Nephron (organoid): Measurements from ENCODE around the gene ST3GAL2.

Source experiments
- H3K27ac Mint-ChIP-seq, 3 experiments: 2 replicates each; pipeline ENCODE4 v1.8.0; 2020; ENCODE audit warnings: mixed read lengths in 3 of 3, mild to moderate bottlenecking in 2 of 3, moderate library complexity in 1 of 3
- H3K27me3 Mint-ChIP-seq: 2 replicates; pipeline ENCODE4 v1.8.0; 2021; ENCODE audit warnings: low read depth, mild to moderate bottlenecking, moderate library complexity, mixed read lengths
- H3K36me3 Mint-ChIP-seq: 2 replicates; pipeline ENCODE4 v1.8.0; 2020; ENCODE audit warnings: low read depth, mixed read lengths
- H3K4me1 Mint-ChIP-seq: 2 replicates; pipeline ENCODE4 v1.8.0; 2020; ENCODE audit warnings: mixed read lengths
- H3K4me3 Mint-ChIP-seq, 3 experiments: 2 replicates each; pipeline ENCODE4 v1.8.0; 2020; ENCODE audit warnings: mild to moderate bottlenecking in 3 of 3, mixed read lengths in 3 of 3, moderate library complexity in 2 of 3
- H3K9me3 Mint-ChIP-seq: 2 replicates; pipeline ENCODE4 v1.8.0; 2020; ENCODE audit warnings: mixed read lengths
- TF ChIP-seq, protein P1 (sequence below), 3 experiments: fragments of 200-600 bp; sonication (generic); IDR thresholded peaks; one replicate each; pipeline ENCODE4 v1.5.0; 2021; ENCODE audit warnings: antibody characterized with exemption in 3 of 3; ENCODE audit not compliant: unreplicated experiment in 3 of 3

Gene ST3GAL2

GRCh38 chr16:70480127-70481105 lies 41.5 kb upstream of the ST3GAL2 start:
- peaks cover 13% of the 10 kb centered on the region for H3K36me3 Mint-ChIP-seq
- no peak overlapping the region for H3K4me3 Mint-ChIP-seq
- TF ChIP-seq, protein P1, sequence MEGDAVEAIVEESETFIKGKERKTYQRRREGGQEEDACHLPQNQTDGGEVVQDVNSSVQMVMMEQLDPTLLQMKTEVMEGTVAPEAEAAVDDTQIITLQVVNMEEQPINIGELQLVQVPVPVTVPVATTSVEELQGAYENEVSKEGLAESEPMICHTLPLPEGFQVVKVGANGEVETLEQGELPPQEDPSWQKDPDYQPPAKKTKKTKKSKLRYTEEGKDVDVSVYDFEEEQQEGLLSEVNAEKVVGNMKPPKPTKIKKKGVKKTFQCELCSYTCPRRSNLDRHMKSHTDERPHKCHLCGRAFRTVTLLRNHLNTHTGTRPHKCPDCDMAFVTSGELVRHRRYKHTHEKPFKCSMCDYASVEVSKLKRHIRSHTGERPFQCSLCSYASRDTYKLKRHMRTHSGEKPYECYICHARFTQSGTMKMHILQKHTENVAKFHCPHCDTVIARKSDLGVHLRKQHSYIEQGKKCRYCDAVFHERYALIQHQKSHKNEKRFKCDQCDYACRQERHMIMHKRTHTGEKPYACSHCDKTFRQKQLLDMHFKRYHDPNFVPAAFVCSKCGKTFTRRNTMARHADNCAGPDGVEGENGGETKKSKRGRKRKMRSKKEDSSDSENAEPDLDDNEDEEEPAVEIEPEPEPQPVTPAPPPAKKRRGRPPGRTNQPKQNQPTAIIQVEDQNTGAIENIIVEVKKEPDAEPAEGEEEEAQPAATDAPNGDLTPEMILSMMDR (IDR thresholded peaks at IDR 0.05; ENCODE audit: unreplicated experiment in 3 of 3): no peak
- H3K4me1 Mint-ChIP-seq: no peaks in the 10 kb centered on the region
- no peak overlapping the region for H3K27ac Mint-ChIP-seq
- H3K27me3 Mint-ChIP-seq: no peaks in the 10 kb centered on the region
- H3K9me3 Mint-ChIP-seq: no peaks in the 10 kb centered on the region

GRCh38 chr16:70478912-70479341 lies 40.0 kb upstream of the ST3GAL2 start:
- no peak overlapping the region for H3K4me3 Mint-ChIP-seq
- no peak overlapping the region for H3K27ac Mint-ChIP-seq
- H3K27me3 Mint-ChIP-seq: no peaks in the 10 kb centered on the region
- H3K4me1 Mint-ChIP-seq: no peaks in the 10 kb centered on the region
- TF ChIP-seq, protein P1 (IDR thresholded peaks at IDR 0.05; ENCODE audit: unreplicated experiment in 3 of 3): no peak
- H3K9me3 Mint-ChIP-seq: no peaks in the 10 kb centered on the region
- peaks cover 9% of the 10 kb centered on the region for H3K36me3 Mint-ChIP-seq

GRCh38 chr16:70478169-70478568 lies 39.3 kb upstream of the ST3GAL2 start:
- no peaks in the 10 kb centered on the region for H3K27me3 Mint-ChIP-seq
- no peaks in the 10 kb centered on the region for H3K9me3 Mint-ChIP-seq
- TF ChIP-seq, protein P1 (IDR thresholded peaks at IDR 0.05; ENCODE audit: unreplicated experiment in 3 of 3): no peak
- no peak overlapping the region for H3K27ac Mint-ChIP-seq
- no peaks in the 10 kb centered on the region for H3K4me1 Mint-ChIP-seq
- H3K36me3 Mint-ChIP-seq: peaks cover 6% of the 10 kb centered on the region
- H3K4me3 Mint-ChIP-seq: no peak overlapping the region

GRCh38 chr16:70476272-70477020 lies 37.5 kb upstream of the ST3GAL2 start:
- Mint-ChIP-seq H3K36me3 (no peaks in the 10 kb centered on the region), H3K4me3 (no peak overlapping the region), H3K27me3 (no peaks in the 10 kb centered on the region), H3K9me3 (no peaks in the 10 kb centered on the region), H3K27ac (peak overlapping the region in 2 of 3 experiments; percentile 67 to 76), H3K4me1 (no peaks in the 10 kb centered on the region)
- TF ChIP-seq, protein P1 (IDR thresholded peaks at IDR 0.05; ENCODE audit: unreplicated experiment in 3 of 3): no peak

DNA sequence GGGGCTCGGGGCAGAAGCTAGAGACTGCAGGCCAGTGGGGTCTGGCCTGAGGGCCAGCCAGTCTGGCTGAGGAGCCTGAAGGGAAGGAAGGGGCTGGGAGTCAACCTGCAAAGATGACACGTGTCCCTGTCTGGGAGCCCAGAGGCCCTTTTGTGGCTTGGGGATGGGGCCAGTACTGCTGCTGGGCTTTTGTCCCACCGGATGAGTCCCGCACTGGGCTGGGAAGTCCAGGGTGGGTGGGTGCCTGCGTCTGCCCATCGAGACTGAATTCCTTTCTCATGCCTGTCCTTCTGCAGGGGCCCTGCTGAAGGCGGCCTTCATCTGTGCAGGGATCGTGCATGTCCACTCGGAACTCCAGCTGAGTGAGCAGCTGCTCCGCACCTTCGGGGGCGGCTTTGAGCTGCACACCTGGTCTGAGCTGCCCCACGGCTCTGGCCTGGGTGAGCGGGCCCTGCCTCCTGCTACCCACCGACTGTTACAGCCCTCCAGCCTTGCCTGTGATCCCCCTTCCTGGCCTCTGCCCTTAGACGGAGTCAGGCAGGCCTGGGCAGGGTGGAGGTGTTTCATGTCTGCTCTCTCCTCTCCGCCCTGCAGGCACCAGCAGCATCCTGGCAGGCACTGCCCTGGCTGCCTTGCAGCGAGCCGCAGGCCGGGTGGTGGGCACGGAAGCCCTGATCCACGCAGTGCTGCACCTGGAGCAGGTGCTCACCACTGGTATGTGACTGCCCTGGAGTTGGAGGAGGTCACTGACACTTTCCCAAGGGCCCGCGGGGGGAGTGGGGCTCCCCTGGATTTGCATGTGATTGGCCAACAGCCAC lies 36.4 kb upstream of the ST3GAL2 start:
- TF ChIP-seq, protein P1 (IDR thresholded peaks at IDR 0.05; ENCODE audit: unreplicated experiment in 3 of 3): no peak
- Mint-ChIP-seq H3K9me3 (no peaks in the 10 kb centered on the region), H3K27me3 (no peaks in the 10 kb centered on the region), H3K4me3 (no peak overlapping the region), H3K36me3 (no peaks in the 10 kb centered on the region), H3K27ac (no peak overlapping the region), H3K4me1 (no peaks in the 10 kb centered on the region)
